GM12878 (cell line): ENCODE measurements around the gene TMPRSS6. TPM values are rescaled to one million over a fixed set of nuclear protein-coding genes. Genes with fewer than 3 reads are reported as not detected.

Experiments
- ATF2 ChIP-seq: IDR thresholded peaks from 2 replicates; pipeline ENCODE4 v1.6.1; 2012; ENCODE audit warnings: low read length, inconsistent platforms
- ATF7 ChIP-seq: fragments of 450-650 bp; IDR thresholded peaks from 2 replicates; pipeline ENCODE4 v1.6.1; 2016; ENCODE audit warnings: low read depth, mild to moderate bottlenecking
- ESRRA ChIP-seq: IDR thresholded peaks from 2 replicates; pipeline ENCODE4 v1.6.1; 2012; ENCODE audit warnings: mild to moderate bottlenecking, low read length, improper control_type of control experiment
- EZH2 ChIP-seq: IDR thresholded peaks from 2 replicates; pipeline ENCODE4 v1.6.1; 2012; ENCODE audit warnings: low read depth, mild to moderate bottlenecking, control low read depth, inconsistent platforms, low read length, borderline replicate concordance; ENCODE audit not compliant: control insufficient read depth
- FOXK2 ChIP-seq: fragments of 450-650 bp; IDR thresholded peaks from 2 replicates; pipeline ENCODE4 v1.6.1; 2017; ENCODE audit warnings: mild to moderate bottlenecking, moderate library complexity
- IKZF2 ChIP-seq, 2 experiments: fragments of 450-650 bp; IDR thresholded peaks; 2 replicates each; pipeline ENCODE4 v1.6.1; 2017; ENCODE audit warnings: mild to moderate bottlenecking in 2 of 2, moderate library complexity in 2 of 2
- LARP7 ChIP-seq: fragments of 450-650 bp; IDR thresholded peaks from 2 replicates; pipeline ENCODE4 v1.6.1; 2017; ENCODE audit warnings: mild to moderate bottlenecking
- MXI1 ChIP-seq: fragments of 150-350 bp; IDR thresholded peaks from 2 replicates; pipeline ENCODE4 v1.6.1; 2011; ENCODE audit warnings: low read depth, mild to moderate bottlenecking, inconsistent platforms, low read length, improper control_type of control experiment
- NFXL1 ChIP-seq: fragments of 450-650 bp; IDR thresholded peaks from 2 replicates; pipeline ENCODE4 v1.6.1; 2017; ENCODE audit warnings: antibody characterized with exemption, mild to moderate bottlenecking, borderline replicate concordance
- NFYB ChIP-seq: IDR thresholded peaks from 2 replicates; pipeline ENCODE4 v1.6.1; 2011; ENCODE audit warnings: low read depth, mild to moderate bottlenecking, low read length, improper control_type of control experiment, moderate library complexity; ENCODE audit not compliant: insufficient read depth
- NR2F1 ChIP-seq: fragments of 450-650 bp; conservative IDR thresholded peaks from 2 replicates; pipeline ENCODE4 v1.6.1; 2017; ENCODE audit warnings: mild to moderate bottlenecking
- PAX5 ChIP-seq: IDR thresholded peaks from 2 replicates; pipeline ENCODE4 v1.6.1; 2011; ENCODE audit warnings: low read depth, low read length, borderline replicate concordance
- POLR2AphosphoS5 ChIP-seq: IDR thresholded peaks from 2 replicates; pipeline ENCODE4 v1.6.1; 2011; ENCODE audit warnings: mild to moderate bottlenecking, low read length, inconsistent platforms
- RAD21 ChIP-seq: IDR thresholded peaks from 2 replicates; pipeline ENCODE4 v1.6.1; 2011; ENCODE audit warnings: mild to moderate bottlenecking, low read depth, low read length, moderate library complexity; ENCODE audit not compliant: insufficient read depth
- RAD51 ChIP-seq: fragments of 450-650 bp; IDR thresholded peaks from 2 replicates; pipeline ENCODE4 v1.6.1; 2016; ENCODE audit warnings: moderate library complexity, mild to moderate bottlenecking, inconsistent platforms
- SP1 ChIP-seq: IDR thresholded peaks from one replicate; pipeline ENCODE4 v1.6.1; 2011; ENCODE audit warnings: low read depth, low read length
- SUPT20H ChIP-seq: IDR thresholded peaks from 2 replicates; pipeline ENCODE4 v1.6.1; 2011; ENCODE audit warnings: low read depth, mild to moderate bottlenecking, low read length, moderate library complexity, borderline replicate concordance; ENCODE audit not compliant: control insufficient read depth
- TARDBP ChIP-seq: IDR thresholded peaks from 2 replicates; pipeline ENCODE4 v1.6.1; 2016; ENCODE audit warnings: borderline replicate concordance
- TBL1XR1 ChIP-seq: IDR thresholded peaks from 2 replicates; pipeline ENCODE4 v1.6.1; 2012; ENCODE audit warnings: low read depth, low read length, improper control_type of control experiment
- TCF12 ChIP-seq: IDR thresholded peaks from 2 replicates; pipeline ENCODE4 v1.6.1; 2011; ENCODE audit warnings: low read depth, mild to moderate bottlenecking, low read length
- USF1 ChIP-seq: IDR thresholded peaks from 2 replicates; pipeline ENCODE4 v1.6.1; 2011; ENCODE audit warnings: borderline replicate concordance, low read depth, mild to moderate bottlenecking, moderate library complexity, mixed read lengths, low read length; ENCODE audit not compliant: insufficient read depth; ENCODE audit errors: extremely low read length
- YBX1 ChIP-seq: fragments of 450-650 bp; IDR thresholded peaks from 2 replicates; pipeline ENCODE4 v1.6.1; 2016; ENCODE audit warnings: antibody characterized with exemption
- ZBED1 ChIP-seq: IDR thresholded peaks from 2 replicates; pipeline ENCODE4 v1.6.1; 2016; ENCODE audit warnings: borderline replicate concordance
- ZBTB40 ChIP-seq: fragments of 450-650 bp; IDR thresholded peaks from 2 replicates; pipeline ENCODE4 v1.6.1; 2016; ENCODE audit warnings: mild to moderate bottlenecking, moderate library complexity, borderline replicate concordance
- polyA plus RNA-seq, 11 experiments: library from polyadenylated mRNA; depleted of rRNA in 4 of 11; unstranded in 6 of 11; stranded (reverse) in 5 of 11; fragments of >200 nt; fragmentation: Nextera tagmentation in 4 of 11; fragmentation: Illumina TruSeq in 1 of 11; extraction: Ambion mirVana in 4 of 11; extraction: Trizol in 1 of 11; gene quantifications; 1 replicate in 1 of 11; 2 replicates in 10 of 11; pipeline versions ENCODE4 v1.2.1 to v1.2.3, GENCODE V29; 2011 to 2016; ENCODE audit warnings: inconsistent platforms in 2 of 11, missing spikeins in 2 of 11, low read depth in 1 of 11
- total RNA-seq, 4 experiments: library from RNA; depleted of rRNA in 3 of 4; stranded (reverse); fragments of >200 nt in 3 of 4; fragmentation: Illumina TruSeq in 1 of 4; extraction: Trizol in 1 of 4; gene quantifications; 2 replicates each; pipeline versions ENCODE4 v1.2.1 to v1.2.3, GENCODE V29; 2013 to 2021

TMPRSS6 gene
- total and polyA plus RNA-seq, 10 of the 15 experiments (the other 5 are each of a cell fraction or from before 2014, with no cell fraction given), result 0.06 to 0.69 (median 0.19) TPM; not detected in 6

GRCh38 chr22:37103656-37104452 lies 5.7 kb downstream of the TMPRSS6 start (continued):
- TF ChIP-seq RAD21 (no peak), NFXL1 (0 out of 2 replicates have a peak, but pooled peaks have one; percentile 66), TCF12 (no peak), MXI1 (no peak), USF1 (no peak), TARDBP (no peak), TBL1XR1 (no peak), ATF7 (0 out of 2 replicates have a peak, but pooled peaks have one; percentile 26), LARP7 (no peak), EZH2 (no peak), SP1 (no peak), POLR2AphosphoS5 (no peak), SUPT20H (no peak), FOXK2 (no peak), IKZF2 (IDR thresholded peaks at IDR 0.05) (peak; percentile 64; a peak in 3 of 4 replicates), ZBTB40 (no peak), RAD51 (peak; percentile 42; the same call in 1 of the 2 replicates), YBX1 (no peak), NFYB (no peak), PAX5 (0 out of 2 replicates have a peak, but pooled peaks have one; percentile 29), ZBED1 (no peak), ATF2 (no peak), ESRRA (no peak), NR2F1 (peak; percentile 64; the same call in 1 of the 2 replicates)
